Stimulated activated CD4-positive, alpha-beta T cell treated with anti-CD3 and anti-CD28 coated beads, Interleukin-4, amount 100 ng/mL, for 4 hours (primary cell): ENCODE results near the gene MAPK1IP1L.
A peak's percentile ranks its signal among the peaks of the same experiment; 100 is the strongest.
"Not testable (repeated sequence)": the region's sequence is repeated elsewhere in the genome, so short reads cannot be mapped to it uniquely, and the experiment has no call there.

Experiments
- DNase-seq, 2 experiments: peaks; one replicate each; pipeline ENCODE4 v3.0.0-alpha.2; 2020

The MAPK1IP1L gene

GRCh38 chr14:55057919-55058318 is 6.5 kb downstream of the MAPK1IP1L start:
- no peak for DNase-seq

DNA sequence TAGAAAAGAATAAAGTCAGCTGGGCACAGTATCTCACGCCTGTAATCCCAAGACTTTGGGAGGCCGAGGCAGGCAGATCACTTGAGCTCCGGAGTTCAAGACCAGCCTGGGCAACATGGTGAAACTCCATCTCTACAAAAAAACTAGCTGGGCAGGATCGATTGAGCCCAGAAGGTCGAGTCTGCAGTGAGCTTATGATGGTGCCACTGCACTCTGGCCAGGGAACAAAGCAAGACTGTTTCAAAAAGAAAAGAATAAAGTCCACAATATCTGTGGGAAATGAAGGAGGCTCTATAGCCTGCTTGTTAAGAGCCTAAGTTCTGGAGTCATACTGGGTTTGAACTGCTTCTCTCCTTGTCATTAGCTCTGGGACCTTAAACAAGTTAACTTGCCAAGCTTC is 7.9 kb downstream of the MAPK1IP1L start:
- DNase-seq: no peak

DNA sequence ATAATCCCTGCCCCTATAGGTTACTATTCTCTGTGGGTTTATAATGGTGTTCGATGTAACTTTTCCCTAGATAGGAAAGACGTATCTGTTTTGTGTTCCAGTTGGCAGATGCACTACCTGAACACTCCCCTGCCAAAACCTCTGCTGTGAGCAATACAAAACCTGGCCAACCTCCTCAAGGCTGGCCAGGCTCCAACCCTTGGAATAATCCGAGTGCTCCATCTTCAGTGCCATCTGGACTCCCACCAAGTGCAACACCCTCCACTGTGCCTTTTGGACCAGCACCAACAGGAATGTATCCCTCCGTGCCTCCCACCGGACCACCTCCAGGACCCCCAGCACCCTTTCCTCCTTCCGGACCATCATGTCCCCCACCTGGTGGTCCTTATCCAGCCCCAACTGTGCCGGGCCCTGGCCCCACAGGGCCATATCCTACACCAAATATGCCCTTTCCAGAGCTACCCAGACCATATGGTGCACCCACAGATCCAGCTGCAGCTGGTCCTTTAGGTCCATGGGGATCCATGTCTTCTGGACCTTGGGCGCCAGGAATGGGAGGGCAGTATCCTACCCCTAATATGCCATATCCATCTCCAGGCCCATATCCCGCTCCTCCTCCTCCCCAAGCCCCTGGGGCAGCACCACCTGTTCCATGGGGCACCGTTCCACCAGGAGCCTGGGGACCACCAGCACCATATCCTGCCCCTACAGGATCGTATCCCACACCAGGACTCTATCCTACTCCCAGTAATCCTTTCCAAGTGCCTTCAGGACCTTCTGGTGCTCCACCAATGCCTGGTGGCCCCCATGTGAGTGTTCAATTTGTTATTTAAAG is 11.3 kb downstream of the MAPK1IP1L start:
- DNase-seq: no peak

- not testable (repeated sequence) for DNase-seq
Measured at GRCh38 chr14:55064896-55065295, 13.4 kb downstream of the MAPK1IP1L start.

DNA sequence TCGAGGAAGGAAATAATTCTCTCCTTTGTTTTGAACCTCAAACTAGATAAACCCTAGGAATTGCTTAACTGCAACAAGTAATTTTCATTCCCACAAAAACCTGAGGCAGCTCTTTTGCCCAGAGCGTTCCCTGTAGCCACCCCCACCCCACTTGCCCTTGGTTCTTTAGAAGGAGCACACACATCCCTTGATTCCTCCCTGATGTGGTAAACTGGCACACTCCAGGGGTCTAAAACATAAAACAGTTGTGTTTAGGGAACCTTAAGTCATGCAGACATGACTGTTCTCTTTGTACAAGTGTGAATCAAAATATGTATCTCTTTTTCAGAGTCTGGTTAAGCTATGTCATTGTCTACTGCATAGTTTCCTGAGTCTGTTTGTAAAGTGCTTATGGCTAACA is 14.0 kb downstream of the MAPK1IP1L start:
- no peak for DNase-seq

GRCh38 chr14:55066223-55066622 is 14.8 kb downstream of the MAPK1IP1L start:
- no peak for DNase-seq

- DNase-seq: no peak
Measured at GRCh38 chr14:55070981-55071411, 19.5 kb downstream of the MAPK1IP1L start.

DNA sequence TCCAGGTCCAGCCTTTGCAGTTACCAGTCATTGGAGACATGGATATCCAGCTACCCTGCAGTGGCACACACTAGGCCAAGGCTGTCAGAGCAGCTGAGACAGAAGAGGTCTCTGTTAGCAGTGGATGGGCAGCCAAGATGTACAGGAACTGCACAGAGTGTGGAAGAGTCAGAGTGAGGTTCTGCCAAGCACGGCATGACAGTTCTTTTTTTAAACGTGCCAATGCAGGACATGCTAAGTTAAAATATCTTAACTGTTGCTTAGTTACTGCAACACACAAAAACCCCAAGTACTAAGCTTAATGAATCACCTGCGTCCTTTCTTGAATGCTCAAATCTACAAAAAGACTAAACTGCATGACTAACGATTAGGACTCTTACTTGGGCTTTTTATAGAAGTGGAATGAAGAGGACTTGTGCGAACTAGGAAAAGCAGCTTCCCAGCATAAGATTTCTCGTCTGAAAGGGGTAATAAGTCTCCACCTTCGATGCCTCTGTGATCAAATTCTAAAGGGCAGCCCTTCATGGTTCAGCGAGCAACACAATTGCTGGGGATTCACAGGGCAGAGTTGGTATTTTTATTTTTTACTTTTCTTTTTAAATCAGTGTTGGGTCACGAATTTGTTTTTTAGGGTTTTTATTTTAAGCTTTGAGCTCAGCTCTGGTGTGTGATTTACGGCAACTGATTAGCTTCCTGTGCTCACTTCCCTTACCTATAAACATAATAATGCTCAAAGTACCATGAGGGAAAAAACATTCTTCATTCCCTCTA is 20.6 kb downstream of the MAPK1IP1L start:
- peak in 1 of 2 experiments; percentile 5 for DNase-seq

- DNase-seq: no peak
Measured at GRCh38 chr14:55073856-55074255, 22.4 kb downstream of the MAPK1IP1L start.

- DNase-seq: no peak
Measured at GRCh38 chr14:55074662-55075061, 23.2 kb downstream of the MAPK1IP1L start.

DNA sequence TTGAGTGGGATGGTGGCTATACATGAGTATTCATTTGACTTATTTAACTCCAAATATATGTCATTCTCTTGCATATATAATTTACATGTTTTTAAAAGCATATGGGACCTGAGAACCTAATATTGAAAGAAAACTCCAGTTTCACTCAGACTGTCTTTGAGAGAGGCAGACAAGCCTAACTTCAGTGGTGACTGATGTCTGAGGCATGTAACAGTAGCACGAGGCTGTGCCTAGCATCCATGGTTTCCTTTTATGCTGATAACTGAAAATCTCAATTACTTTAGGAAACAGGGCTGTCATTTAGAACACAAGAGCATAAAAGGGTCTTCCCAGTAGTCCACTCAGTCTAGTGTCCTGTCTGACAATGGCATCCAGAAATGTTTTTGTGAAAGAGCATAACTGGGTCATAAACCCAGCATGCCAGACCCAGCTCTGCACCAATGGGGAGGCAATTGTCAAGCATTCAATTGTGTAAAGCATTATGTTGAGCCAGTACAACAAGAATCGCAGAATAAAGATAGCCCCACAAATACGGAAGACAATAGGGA is 24.3 kb downstream of the MAPK1IP1L start:
- no peak for DNase-seq

DNA sequence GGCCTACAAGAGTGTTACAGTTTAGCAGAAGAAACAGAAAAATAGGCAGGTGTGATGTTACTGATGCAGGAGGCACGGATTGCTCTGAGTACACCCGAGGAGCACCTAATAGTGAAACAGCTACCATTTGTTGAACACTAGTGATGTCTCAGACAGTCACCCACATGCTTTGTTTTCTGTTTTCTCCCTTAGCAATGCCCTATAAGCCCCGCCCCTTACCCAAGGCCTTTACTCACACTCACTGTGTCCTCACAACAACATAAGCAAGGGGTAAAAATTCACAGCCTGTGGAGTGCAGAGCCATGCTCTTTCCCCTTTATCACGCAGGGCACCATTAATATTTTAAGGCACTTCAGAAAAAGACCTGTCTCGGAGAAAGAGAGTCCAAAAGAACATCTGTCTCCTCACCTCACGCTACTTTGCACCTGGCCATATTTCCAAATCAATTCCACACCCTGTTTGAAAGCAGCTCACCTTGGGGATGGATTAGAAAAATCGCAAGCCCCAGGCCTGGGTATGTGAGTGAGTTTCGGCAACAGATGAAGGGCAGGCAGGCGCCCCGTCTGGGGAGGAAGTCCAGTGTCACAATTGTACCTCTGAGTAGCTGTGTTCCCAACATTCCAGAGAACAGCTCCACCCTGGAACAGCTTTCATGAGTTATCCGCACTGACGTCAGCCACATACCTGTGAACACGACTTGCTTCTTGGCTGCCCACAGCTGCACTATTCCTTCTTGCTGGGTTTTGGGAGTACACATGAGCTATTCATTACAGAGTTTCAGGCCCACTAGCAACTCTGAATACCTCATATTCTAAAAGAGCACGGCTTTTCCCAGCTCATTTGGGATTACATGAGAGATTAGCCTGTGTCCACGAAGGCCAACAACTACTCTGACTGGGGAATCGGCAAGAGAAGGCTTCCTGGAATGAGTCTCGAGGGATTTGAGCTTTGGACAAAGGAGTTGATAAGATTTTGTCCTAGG is 26.0 kb downstream of the MAPK1IP1L start:
- DNase-seq: peak in 1 of 2 experiments; percentile 4

GRCh38 chr14:55079961-55080360 is 28.5 kb downstream of the MAPK1IP1L start:
- DNase-seq: not testable (repeated sequence)

DNA sequence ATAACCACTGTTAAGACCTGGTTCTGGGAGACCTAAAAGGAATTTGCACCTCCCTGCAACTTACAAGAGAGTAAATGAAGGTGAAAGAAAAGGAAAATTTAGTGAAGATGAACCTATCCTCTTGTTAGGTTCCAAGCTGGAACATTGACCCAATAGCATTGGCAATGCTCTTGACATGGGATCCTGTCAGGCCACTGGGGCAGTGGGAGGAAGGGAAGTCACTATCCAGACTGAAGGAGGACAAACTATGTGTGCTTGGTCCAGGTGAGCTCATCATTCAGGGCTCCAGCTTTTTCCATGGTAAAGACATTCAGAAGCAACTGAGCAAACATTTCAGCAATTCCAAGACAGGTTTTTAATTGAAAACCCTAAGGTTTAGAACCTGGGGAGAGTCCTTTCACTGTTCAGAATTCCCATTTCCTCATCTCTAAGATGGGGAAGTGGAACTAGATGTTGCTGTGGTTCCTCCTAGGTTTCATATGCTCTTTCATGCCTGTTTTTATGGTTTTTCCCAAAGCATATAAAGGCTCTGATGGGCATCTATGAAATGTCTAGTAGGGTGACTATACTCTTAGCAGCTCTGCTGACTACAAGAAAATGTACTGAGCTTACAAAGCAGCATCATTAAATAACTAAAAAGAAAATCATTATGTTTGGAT is 33.1 kb downstream of the MAPK1IP1L start:
- DNase-seq: no peak

GRCh38 chr14:55085060-55085660 is 33.7 kb downstream of the MAPK1IP1L start:
- DNase-seq: no peak

GRCh38 chr14:55086938-55087337 is 35.5 kb downstream of the MAPK1IP1L start:
- no peak for DNase-seq

GRCh38 chr14:55088356-55088755 is 36.9 kb downstream of the MAPK1IP1L start:
- no peak for DNase-seq

GRCh38 chr14:55092341-55092740 is 40.9 kb downstream of the MAPK1IP1L start:
- DNase-seq: no peak

DNA sequence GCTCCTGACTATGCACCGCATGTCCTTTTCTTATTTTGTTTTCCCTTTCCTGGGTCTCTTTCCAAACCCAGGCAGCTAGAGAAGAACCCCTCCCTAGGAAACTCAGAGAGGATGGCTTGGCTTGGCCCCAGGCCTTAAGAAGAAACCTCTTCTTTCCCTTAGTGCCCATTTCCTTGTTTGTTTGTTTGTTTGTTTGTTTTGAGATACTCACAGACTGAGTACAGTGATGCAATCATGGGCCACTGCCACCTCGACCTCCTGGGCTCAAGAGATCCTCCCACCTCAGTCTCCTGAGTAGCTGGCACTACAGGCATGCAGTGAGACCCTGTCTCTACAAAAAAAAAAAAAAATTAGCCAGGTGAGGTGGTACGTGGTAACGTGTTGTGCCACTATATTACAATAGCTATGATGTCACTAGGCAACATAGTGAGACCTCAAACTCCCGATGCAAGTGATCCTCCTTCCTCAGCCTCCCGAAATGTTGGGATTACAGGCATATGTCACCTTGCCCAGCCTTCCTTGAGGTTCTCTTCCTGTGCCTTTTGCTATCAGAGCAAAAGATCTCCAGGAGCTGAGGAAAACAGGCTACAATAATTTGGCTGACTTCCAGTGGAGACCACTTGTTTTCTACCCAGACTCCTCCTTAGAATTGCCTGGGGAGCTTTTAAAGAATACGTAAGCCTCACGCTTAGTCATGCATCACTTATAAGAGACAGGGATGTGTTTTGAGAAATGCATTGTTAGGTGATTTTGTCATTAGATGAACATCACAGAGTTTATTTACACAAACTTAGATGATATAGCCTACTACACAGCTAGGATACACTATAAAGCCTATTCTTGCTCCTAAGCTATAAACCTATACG is 43.1 kb downstream of the MAPK1IP1L start:
- DNase-seq: no peak

- DNase-seq: peak; percentile 27 to 56
Measured at GRCh38 chr14:55097881-55098560, 46.6 kb downstream of the MAPK1IP1L start.
